Osteocyte (in vitro differentiated cells): ENCODE results near the gene MAPK13. TPM values are rescaled to one million over a fixed set of nuclear protein-coding genes. Genes with fewer than 3 reads are reported as not detected.

Experiments used
- DNase-seq: peaks from one replicate; pipeline ENCODE4 v3.0.0; 2021; ENCODE audit warnings: mixed read lengths; ENCODE audit not compliant: unreplicated experiment; ENCODE audit errors: extremely low spot score
- H3K27ac Mint-ChIP-seq: one replicate; pipeline ENCODE4 v1.8.0; 2021; ENCODE audit warnings: mild to moderate bottlenecking, mixed read lengths; ENCODE audit not compliant: unreplicated experiment
- H3K27me3 Mint-ChIP-seq: one replicate; pipeline ENCODE4 v1.8.0; 2021; ENCODE audit warnings: mixed read lengths; ENCODE audit not compliant: unreplicated experiment
- H3K36me3 Mint-ChIP-seq: one replicate; pipeline ENCODE4 v1.8.0; 2021; ENCODE audit warnings: mixed read lengths; ENCODE audit not compliant: unreplicated experiment
- H3K4me1 Mint-ChIP-seq: one replicate; pipeline ENCODE4 v1.8.0; 2021; ENCODE audit warnings: mixed read lengths; ENCODE audit not compliant: unreplicated experiment
- H3K4me3 Mint-ChIP-seq: one replicate; pipeline ENCODE4 v1.8.0; 2021; ENCODE audit warnings: mild to moderate bottlenecking, moderate library complexity, mixed read lengths; ENCODE audit not compliant: unreplicated experiment
- H3K9me3 Mint-ChIP-seq: one replicate; pipeline ENCODE4 v1.8.0; 2021; ENCODE audit warnings: mixed read lengths; ENCODE audit not compliant: unreplicated experiment
- CTCF ChIP-seq: fragments of 200-600 bp; sonication (generic); IDR thresholded peaks from 2 replicates; pipeline ENCODE4 v1.5.0; 2021; ENCODE audit warnings: antibody characterized with exemption, mild to moderate bottlenecking, moderate library complexity
- total RNA-seq: library from RNA; stranded (reverse); gene quantifications from 2 replicates; pipeline ENCODE4 v1.2.1, GENCODE V29; 2021

The MAPK13 gene
- total RNA-seq, 1 donor from 2014 or later: 1.5 TPM

GRCh38 chr6:36136551-36136950 lies 6.2 kb downstream of the MAPK13 start:
- H3K36me3 Mint-ChIP-seq: no peaks in the 10 kb centered on the region
- peaks cover 3% of the 10 kb centered on the region for H3K4me1 Mint-ChIP-seq
- no peak overlapping the region for H3K4me3 Mint-ChIP-seq
- DNase-seq: no peak
- TF ChIP-seq CTCF: no peak
- H3K9me3 Mint-ChIP-seq: no peaks in the 10 kb centered on the region
- H3K27ac Mint-ChIP-seq: no peak overlapping the region
- H3K27me3 Mint-ChIP-seq: no peaks in the 10 kb centered on the region

GRCh38 chr6:36138667-36139066 lies 8.4 kb downstream of the MAPK13 start:
- Mint-ChIP-seq H3K27ac (no peak overlapping the region), H3K36me3 (no peaks in the 10 kb centered on the region), H3K27me3 (no peaks in the 10 kb centered on the region), H3K9me3 (no peaks in the 10 kb centered on the region), H3K4me3 (no peak overlapping the region), H3K4me1 (no peaks in the 10 kb centered on the region)
- TF ChIP-seq CTCF: no peak
- DNase-seq: no peak

GRCh38 chr6:36139431-36139830 lies 9.1 kb downstream of the MAPK13 start:
- peak; percentile 25 for TF ChIP-seq CTCF
- Mint-ChIP-seq H3K36me3 (no peaks in the 10 kb centered on the region), H3K4me3 (no peak overlapping the region), H3K27ac (no peak overlapping the region), H3K27me3 (no peaks in the 10 kb centered on the region), H3K4me1 (no peaks in the 10 kb centered on the region), H3K9me3 (no peaks in the 10 kb centered on the region)
- DNase-seq: no peak

- no peak for DNase-seq
- no peak for TF ChIP-seq CTCF
- H3K27ac Mint-ChIP-seq: no peak overlapping the region
- no peaks in the 10 kb centered on the region for H3K36me3 Mint-ChIP-seq
- H3K27me3 Mint-ChIP-seq: no peaks in the 10 kb centered on the region
- no peaks in the 10 kb centered on the region for H3K9me3 Mint-ChIP-seq
- no peak overlapping the region for H3K4me3 Mint-ChIP-seq
- no peaks in the 10 kb centered on the region for H3K4me1 Mint-ChIP-seq
These were observed 9.8 kb downstream of the MAPK13 start for GRCh38 chr6:36139991-36140710.

- H3K4me1 Mint-ChIP-seq: no peaks in the 10 kb centered on the region
- TF ChIP-seq CTCF: no peak
- H3K9me3 Mint-ChIP-seq: no peaks in the 10 kb centered on the region
- no peaks in the 10 kb centered on the region for H3K27me3 Mint-ChIP-seq
- no peak for DNase-seq
- no peak overlapping the region for H3K27ac Mint-ChIP-seq
- H3K4me3 Mint-ChIP-seq: no peak overlapping the region
- no peaks in the 10 kb centered on the region for H3K36me3 Mint-ChIP-seq
These were observed 10.8 kb downstream of the MAPK13 start for GRCh38 chr6:36141091-36141490.
